ENCODE measurements around the gene UQCC3.
A peak's percentile ranks its signal among the peaks of the same experiment; 100 is the strongest.
"Not testable (repeated sequence)": the region's sequence is repeated elsewhere in the genome, so short reads cannot be mapped to it uniquely, and the experiment has no call there.

UQCC3 gene

DNA sequence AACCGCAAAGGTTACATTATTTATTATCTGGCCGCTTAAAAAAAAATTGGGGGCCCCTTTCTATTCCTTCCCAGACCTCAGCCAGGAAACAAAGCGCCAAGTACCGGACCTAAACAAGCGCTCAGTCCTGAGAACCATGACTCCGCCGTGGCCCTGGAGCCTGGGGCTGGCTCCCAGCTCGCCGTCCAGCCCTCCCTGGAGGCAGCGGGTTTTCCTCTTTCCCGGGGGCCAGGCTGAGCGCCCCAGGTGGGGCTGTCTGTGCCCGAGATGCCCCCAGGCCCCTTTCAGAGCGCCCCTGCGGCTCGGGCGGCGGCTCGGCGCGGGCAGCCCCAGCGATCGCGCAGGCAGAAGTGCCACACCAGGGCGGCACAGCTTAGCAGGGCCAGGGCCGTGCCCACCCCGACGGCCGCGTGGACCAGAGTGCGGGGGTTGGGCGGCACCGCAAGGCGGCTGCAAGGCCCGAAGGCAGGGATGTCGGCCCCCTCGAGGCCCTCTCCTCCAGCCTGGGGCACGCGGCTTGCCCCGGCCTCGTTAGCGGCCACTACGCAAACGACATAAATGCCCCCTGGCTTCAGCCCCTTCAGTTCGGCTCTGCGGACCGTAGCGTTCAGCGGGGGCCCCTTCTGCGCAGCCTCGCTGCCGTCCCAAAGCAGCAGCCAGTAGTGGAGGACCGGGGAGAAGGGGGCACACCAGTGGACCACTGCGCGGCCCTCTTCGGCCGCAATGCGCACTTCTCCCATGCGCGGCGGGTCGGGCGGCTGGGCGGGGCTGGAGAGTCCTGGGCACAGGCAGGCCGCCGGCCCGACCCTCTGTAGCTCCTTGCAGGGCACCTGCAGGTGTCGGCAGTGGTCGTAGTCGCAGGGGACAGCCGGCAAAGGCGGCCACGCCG lies 16.3 kb downstream of the UQCC3 start:
- no peak for DNase-seq (ENCODE audit: low read depth)
- no peak for TF ChIP-seq CTCF (IDR thresholded peaks at IDR 0.05; ENCODE audit: low read length, missing control alignments)
- H3K4me3 ChIP-seq (replicated peaks; ENCODE audit: low read depth, low read length) = no peak overlapping the region

- DNase-seq (ENCODE audit: low read depth) = no peak
- no peak overlapping the region for H3K4me3 ChIP-seq (replicated peaks; ENCODE audit: low read depth, low read length)
- no peak for TF ChIP-seq CTCF (IDR thresholded peaks at IDR 0.05; ENCODE audit: low read length, missing control alignments)
Observed at GRCh38 chr11:62688491-62688890, 17.0 kb downstream of the UQCC3 start.

- peak within 1 kb of the TSS; percentile 2 for H3K4me3 ChIP-seq (replicated peaks; ENCODE audit: low read depth, low read length)
- peak; percentile 83 for DNase-seq (ENCODE audit: low read depth)
- no peak for TF ChIP-seq CTCF (IDR thresholded peaks at IDR 0.05; ENCODE audit: low read length, missing control alignments)
Observed at GRCh38 chr11:62689421-62690183, 18.1 kb downstream of the UQCC3 start, which contains the start of gene LRRN4CL. LRRN4CL (minus strand) TSS chr11:62689530; CDS start chr11:62688508, 1,022 bp downstream.

GRCh38 chr11:62693624-62694023 lies 22.2 kb downstream of the UQCC3 start:
- not testable (repeated sequence) for DNase-seq (ENCODE audit: low read depth); H3K4me3 ChIP-seq (replicated peaks; ENCODE audit: low read depth, low read length)

DNA sequence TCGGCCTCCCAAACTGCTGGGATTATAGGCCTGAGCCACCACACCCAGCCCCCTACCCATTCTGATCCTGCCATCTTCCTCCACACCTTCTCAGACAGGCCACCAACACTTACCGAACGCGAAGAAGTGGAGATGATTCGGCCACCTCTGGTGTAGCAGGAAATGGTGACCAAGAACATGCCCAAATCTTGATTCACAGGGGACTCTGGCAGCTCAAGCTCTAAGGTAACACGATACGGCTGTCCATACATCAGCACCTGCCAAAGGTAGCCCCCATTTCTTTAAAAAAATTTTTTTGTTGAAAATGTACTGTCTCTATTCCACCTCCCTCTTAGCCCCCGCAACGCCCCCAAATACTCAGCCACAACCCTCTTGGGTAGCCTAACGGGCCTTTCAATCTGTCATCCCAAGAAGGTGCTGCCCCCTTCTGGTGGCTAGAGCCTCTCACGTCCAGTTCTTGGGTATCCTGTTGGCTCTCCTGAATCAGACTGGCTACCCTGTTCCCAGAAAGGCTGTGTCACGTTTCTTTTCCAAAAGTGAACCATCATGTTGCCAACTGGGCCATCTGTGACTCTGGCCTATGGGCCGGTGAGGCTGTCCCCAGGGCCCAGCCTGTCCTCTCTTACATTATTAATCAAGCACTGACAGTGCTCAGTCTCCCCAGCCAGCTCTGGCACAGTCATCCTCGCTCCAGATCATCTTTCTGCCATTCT lies 23.1 kb downstream of the UQCC3 start:
- no peak overlapping the region for H3K4me3 ChIP-seq (replicated peaks; ENCODE audit: low read depth, low read length)
- peak; percentile 87 for TF ChIP-seq CTCF (IDR thresholded peaks at IDR 0.05; ENCODE audit: low read length, missing control alignments)
- DNase-seq (ENCODE audit: low read depth) = peak; percentile 90

DNA sequence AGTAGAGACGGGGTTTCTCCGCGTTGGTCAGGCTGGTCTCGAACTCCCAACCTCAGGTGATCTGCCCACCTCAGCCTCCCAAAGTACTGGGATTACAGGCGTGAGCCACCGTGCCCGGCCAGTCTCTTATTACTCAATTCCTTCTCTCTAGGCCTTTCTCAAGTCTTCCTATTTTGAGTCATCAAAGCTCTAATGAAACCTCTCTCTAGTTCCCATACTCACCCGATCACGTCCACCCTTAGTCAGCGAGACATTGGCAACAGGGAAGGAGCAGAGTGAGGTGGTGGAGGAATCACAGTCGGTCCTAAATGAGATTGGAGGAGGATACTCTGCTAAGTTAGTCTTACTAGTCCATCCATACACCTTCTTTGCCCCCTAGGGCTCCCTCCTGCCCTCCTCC lies 30.8 kb downstream of the UQCC3 start:
- no peak for DNase-seq (ENCODE audit: low read depth)
- H3K4me3 ChIP-seq (replicated peaks; ENCODE audit: low read depth, low read length) = no peak overlapping the region
- TF ChIP-seq CTCF (IDR thresholded peaks at IDR 0.05; ENCODE audit: low read length, missing control alignments) = no peak

- not testable (repeated sequence) for DNase-seq (ENCODE audit: low read depth); H3K4me3 ChIP-seq (replicated peaks; ENCODE audit: low read depth, low read length)
Observed at GRCh38 chr11:62703921-62704320, 32.4 kb downstream of the UQCC3 start.
